Measurements from ENCODE around the gene LRRC37A2. TPM values are rescaled to one million over a fixed set of nuclear protein-coding genes. Genes with fewer than 3 reads are reported as not detected.
"Not testable (repeated sequence)": the region's sequence is repeated elsewhere in the genome, so short reads cannot be mapped to it uniquely, and the experiment has no call there.

LRRC37A2 gene
- total RNA-seq (1 to 10 TPM; 8.1 to 8.9 TPM), polyA plus RNA-seq (1 to 10 TPM; 2.3 to 2.7 TPM)
- long read RNA-seq, donor 1, partial matches to known transcripts: 5 of 6 reads
- long read RNA-seq, donor 1, other reads (novel, unspliced or antisense): 0 of 6 reads
- long read RNA-seq, donor 2, partial matches to known transcripts: 18 of 19 reads
- long read RNA-seq, donor 2, other reads (novel, unspliced or antisense): 0 of 19 reads
- long read RNA-seq, donor 3, transcript LRRC37A2-202 (6 exons, 3,082 nt): major isoform, 9 of 9 reads
- long read RNA-seq, donor 3, partial matches to known transcripts: 0 of 9 reads
- long read RNA-seq, donor 3, other reads (novel, unspliced or antisense): 0 of 9 reads
- long read RNA-seq, donor 4, transcript LRRC37A2-202 (6 exons, 3,082 nt): major isoform, 8 of 18 reads
- long read RNA-seq, donor 4, partial matches to known transcripts: 10 of 18 reads
- long read RNA-seq, donor 4, other reads (novel, unspliced or antisense): 0 of 18 reads
- long read RNA-seq, donor 5, transcript LRRC37A2-202 (6 exons, 3,082 nt): major isoform, 6 of 6 reads
- long read RNA-seq, donor 5, partial matches to known transcripts: 0 of 6 reads
- long read RNA-seq, donor 5, other reads (novel, unspliced or antisense): 0 of 6 reads

DNA sequence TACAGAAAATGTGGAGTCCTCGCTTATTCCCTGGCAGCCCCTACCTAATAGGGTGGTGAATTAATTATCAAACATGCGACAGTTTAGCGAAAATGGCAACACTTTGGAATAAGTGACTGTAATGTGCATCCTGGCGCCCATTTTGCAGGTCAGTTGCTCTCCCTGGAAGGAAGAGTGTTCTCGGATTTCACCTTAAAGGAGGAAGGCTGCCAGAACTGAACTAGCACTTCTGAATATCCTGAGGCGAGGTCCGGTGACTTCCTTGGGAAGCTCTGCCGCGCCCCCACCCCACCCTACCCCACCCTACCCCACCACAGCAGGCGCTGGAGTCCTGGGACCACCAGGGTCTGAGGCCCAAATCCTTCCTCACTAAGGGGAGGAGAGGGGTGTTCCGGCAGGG, at the start of gene LRRC37A2:
TSS of gene LRRC37A2 (plus strand) at position 301 of the 400 bp plus-strand sequence. CDS start 245 bp downstream, outside the sequence.
- H3K9me3 ChIP-seq (ENCODE audit: control insufficient read depth in 4 of 4, insufficient read depth in 3 of 4, low read length in 3 of 4); DNase-seq; H3K27ac ChIP-seq (ENCODE audit: low read depth in 1 of 2, low read length in 1 of 2); H3K36me3 ChIP-seq (ENCODE audit: control insufficient read depth in 4 of 4, insufficient read depth in 4 of 4, low read length in 4 of 4); H3K4me3 ChIP-seq; H3K9ac ChIP-seq (ENCODE audit: insufficient read depth in 1 of 2, low read length in 2 of 2); ATAC-seq (ENCODE audit: insufficient read depth, low FRiP score); H3K27me3 ChIP-seq (ENCODE audit: control insufficient read depth in 3 of 3, insufficient read depth in 3 of 3, low read length in 2 of 3); H3K4me1 ChIP-seq (ENCODE audit: control insufficient read depth in 5 of 5, insufficient read depth in 5 of 5, low read length in 5 of 5): not testable (repeated sequence)
- 96 to 99% methylated on average over 3 of the region's 11 CpGs for WGBS, 2 donors

DNA sequence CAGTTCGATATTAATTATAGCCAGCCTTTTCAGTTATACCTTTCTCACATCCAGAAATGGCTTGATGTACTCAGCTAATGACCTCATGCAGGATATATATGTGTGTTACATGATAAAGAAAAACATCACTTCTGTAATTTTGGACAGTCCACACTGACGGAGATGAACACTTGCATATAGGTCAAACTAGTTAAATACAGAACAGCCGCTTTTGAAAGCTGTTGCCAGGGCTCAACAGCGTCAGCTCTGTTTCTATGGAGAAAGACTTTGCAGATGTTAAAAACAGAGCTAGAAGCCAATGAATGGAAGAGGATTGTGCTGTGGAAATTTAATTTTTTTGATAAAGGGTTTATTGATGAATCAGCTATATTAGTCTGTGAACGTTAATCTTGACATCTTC, 44.6 kb upstream of the LRRC37A2 start:
- H3K27me3 ChIP-seq (ENCODE audit: control insufficient read depth in 3 of 3, insufficient read depth in 3 of 3, low read length in 2 of 3); H3K27ac ChIP-seq (ENCODE audit: low read depth in 1 of 2, low read length in 1 of 2); H3K4me1 ChIP-seq (ENCODE audit: control insufficient read depth in 5 of 5, insufficient read depth in 5 of 5, low read length in 5 of 5); ATAC-seq (ENCODE audit: insufficient read depth, low FRiP score); H3K36me3 ChIP-seq (ENCODE audit: control insufficient read depth in 4 of 4, insufficient read depth in 4 of 4, low read length in 4 of 4); H3K9ac ChIP-seq (ENCODE audit: insufficient read depth in 1 of 2, low read length in 2 of 2); H3K4me3 ChIP-seq; H3K9me3 ChIP-seq (ENCODE audit: control insufficient read depth in 4 of 4, insufficient read depth in 3 of 4, low read length in 3 of 4); DNase-seq: not testable (repeated sequence)
- WGBS, 2 donors: 94% methylated on average over 3 of the region's 5 CpGs; no CpG with 5 or more reads in 1 of the 2 donors

DNA sequence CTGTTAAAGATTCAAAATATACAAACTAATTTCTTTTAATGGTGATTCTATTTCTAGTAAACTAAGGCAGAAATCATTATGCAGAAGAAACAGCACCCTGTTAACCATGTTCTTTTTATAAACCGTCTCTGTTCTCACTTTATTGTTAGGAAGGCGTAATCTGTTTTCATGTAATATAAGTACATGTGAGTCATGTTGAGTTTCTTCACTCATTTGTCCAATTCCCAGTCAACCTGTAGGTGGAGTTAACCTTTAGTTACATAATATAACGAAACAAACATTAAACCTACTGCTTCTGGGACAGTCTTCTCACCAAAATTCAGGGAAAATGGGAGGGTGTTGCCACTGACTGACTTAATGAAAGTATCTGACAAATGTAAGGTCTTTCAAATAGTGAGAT, 37.8 kb upstream of the LRRC37A2 start:
- H3K36me3 ChIP-seq (ENCODE audit: control insufficient read depth in 4 of 4, insufficient read depth in 4 of 4, low read length in 4 of 4); ATAC-seq (ENCODE audit: insufficient read depth, low FRiP score); H3K9ac ChIP-seq (ENCODE audit: insufficient read depth in 1 of 2, low read length in 2 of 2); H3K27me3 ChIP-seq (ENCODE audit: control insufficient read depth in 3 of 3, insufficient read depth in 3 of 3, low read length in 2 of 3); DNase-seq; H3K4me1 ChIP-seq (ENCODE audit: control insufficient read depth in 5 of 5, insufficient read depth in 5 of 5, low read length in 5 of 5); H3K9me3 ChIP-seq (ENCODE audit: control insufficient read depth in 4 of 4, insufficient read depth in 3 of 4, low read length in 3 of 4); H3K4me3 ChIP-seq; H3K27ac ChIP-seq (ENCODE audit: low read depth in 1 of 2, low read length in 1 of 2): not testable (repeated sequence)
- WGBS, 2 donors: 86% methylated on average over 1 of the region's 3 CpGs; no CpG with 5 or more reads in 1 of the 2 donors

DNA sequence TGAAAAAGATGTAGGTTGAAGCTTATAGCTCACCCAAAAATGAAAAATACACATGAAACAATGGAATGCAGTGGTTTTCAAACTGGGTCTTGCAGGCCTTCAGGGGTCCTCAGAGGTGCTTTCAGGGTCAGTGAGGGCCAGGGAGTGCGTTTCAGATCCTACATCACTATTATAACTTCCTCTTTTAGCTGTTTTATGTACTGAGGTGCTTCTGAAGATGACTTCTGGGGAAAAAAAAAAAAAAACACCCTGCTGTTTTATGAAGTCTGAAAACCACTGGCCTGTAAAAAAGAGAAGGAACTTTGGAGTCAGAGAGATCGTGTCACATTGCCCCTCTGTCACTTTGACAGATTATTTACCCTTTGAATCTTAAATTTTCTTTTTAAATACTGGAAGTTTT, 36.7 kb upstream of the LRRC37A2 start:
- not testable (repeated sequence) for H3K4me1 ChIP-seq (ENCODE audit: control insufficient read depth in 5 of 5, insufficient read depth in 5 of 5, low read length in 5 of 5); H3K9me3 ChIP-seq (ENCODE audit: control insufficient read depth in 4 of 4, insufficient read depth in 3 of 4, low read length in 3 of 4); H3K36me3 ChIP-seq (ENCODE audit: control insufficient read depth in 4 of 4, insufficient read depth in 4 of 4, low read length in 4 of 4); H3K27ac ChIP-seq (ENCODE audit: low read depth in 1 of 2, low read length in 1 of 2); H3K27me3 ChIP-seq (ENCODE audit: control insufficient read depth in 3 of 3, insufficient read depth in 3 of 3, low read length in 2 of 3); DNase-seq; H3K9ac ChIP-seq (ENCODE audit: insufficient read depth in 1 of 2, low read length in 2 of 2); H3K4me3 ChIP-seq; ATAC-seq (ENCODE audit: insufficient read depth, low FRiP score)
- WGBS, 2 donors: 20% methylated on average over 1 of the region's 2 CpGs; no CpG with 5 or more reads in 1 of the 2 donors

DNA sequence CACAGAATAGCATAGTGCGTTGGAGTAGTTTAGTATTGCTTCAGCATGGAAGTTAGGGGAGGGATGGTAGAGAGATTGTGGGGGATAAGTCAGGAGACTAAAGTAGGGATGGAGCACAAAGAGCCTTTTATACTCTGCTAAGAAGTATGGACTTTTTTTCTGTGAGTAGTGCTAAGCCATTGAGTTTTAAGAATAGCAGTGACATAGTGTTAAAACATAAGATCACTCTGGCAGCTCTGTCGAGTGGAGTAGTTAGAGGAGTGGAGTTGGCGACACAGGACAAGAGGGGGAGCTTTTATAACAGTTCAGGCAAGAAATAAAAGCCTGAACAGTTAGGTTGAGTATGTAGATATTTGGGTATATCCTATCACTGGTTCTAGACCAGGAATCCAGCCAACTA, 33.4 kb upstream of the LRRC37A2 start:
- H3K4me3 ChIP-seq; DNase-seq; H3K36me3 ChIP-seq (ENCODE audit: control insufficient read depth in 4 of 4, insufficient read depth in 4 of 4, low read length in 4 of 4); H3K9ac ChIP-seq (ENCODE audit: insufficient read depth in 1 of 2, low read length in 2 of 2); H3K4me1 ChIP-seq (ENCODE audit: control insufficient read depth in 5 of 5, insufficient read depth in 5 of 5, low read length in 5 of 5); ATAC-seq (ENCODE audit: insufficient read depth, low FRiP score); H3K27ac ChIP-seq (ENCODE audit: low read depth in 1 of 2, low read length in 1 of 2); H3K27me3 ChIP-seq (ENCODE audit: control insufficient read depth in 3 of 3, insufficient read depth in 3 of 3, low read length in 2 of 3); H3K9me3 ChIP-seq (ENCODE audit: control insufficient read depth in 4 of 4, insufficient read depth in 3 of 4, low read length in 3 of 4): not testable (repeated sequence)
- WGBS, 2 donors: no CpG with 5 or more reads among the region's 3 CpGs

DNA sequence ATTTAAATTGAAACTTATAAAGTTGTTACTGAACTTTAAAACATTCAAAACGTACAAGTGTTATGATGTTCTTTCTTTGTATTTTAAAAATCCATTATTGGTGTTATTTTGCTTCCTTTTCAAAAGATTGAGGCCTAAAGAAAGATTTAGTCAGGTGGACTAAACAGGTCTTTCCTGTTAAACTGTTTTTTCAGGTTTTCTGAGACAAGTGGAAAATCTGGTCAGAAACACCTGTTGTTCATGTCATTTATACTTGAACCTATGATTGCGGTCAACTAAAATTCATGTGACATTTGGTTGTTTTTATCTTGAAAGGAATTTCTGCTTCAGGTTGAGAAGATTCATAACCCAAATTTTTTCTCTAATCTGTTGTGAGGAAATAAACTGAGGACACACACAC, 31.0 kb upstream of the LRRC37A2 start:
- DNase-seq; H3K27ac ChIP-seq (ENCODE audit: low read depth in 1 of 2, low read length in 1 of 2); H3K27me3 ChIP-seq (ENCODE audit: control insufficient read depth in 3 of 3, insufficient read depth in 3 of 3, low read length in 2 of 3); H3K9ac ChIP-seq (ENCODE audit: insufficient read depth in 1 of 2, low read length in 2 of 2); H3K36me3 ChIP-seq (ENCODE audit: control insufficient read depth in 4 of 4, insufficient read depth in 4 of 4, low read length in 4 of 4); H3K4me1 ChIP-seq (ENCODE audit: control insufficient read depth in 5 of 5, insufficient read depth in 5 of 5, low read length in 5 of 5); ATAC-seq (ENCODE audit: insufficient read depth, low FRiP score); H3K4me3 ChIP-seq; H3K9me3 ChIP-seq (ENCODE audit: control insufficient read depth in 4 of 4, insufficient read depth in 3 of 4, low read length in 3 of 4): not testable (repeated sequence)
- no CpG with 5 or more reads among the region's 2 CpGs for WGBS, 2 donors

DNA sequence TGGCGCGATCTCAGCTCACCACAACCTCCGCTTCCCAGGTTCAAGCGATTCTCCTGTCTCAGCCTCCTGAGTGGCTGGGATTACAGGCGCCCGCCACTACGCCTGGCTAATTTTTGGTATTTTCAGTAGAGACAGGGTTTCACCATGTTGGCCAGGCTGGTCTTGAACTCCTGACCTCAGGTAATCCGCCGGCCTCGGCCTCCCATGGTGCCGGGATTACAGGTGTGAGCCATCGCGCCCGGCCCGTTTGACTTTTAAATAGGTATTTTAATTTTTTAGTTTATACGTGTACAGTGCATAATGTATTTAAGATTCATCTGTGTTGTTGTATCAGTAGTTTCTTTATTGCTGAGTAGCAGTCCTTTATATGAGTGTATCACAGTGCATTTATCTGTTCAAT, 20.2 kb upstream of the LRRC37A2 start:
- not testable (repeated sequence) for H3K9ac ChIP-seq (ENCODE audit: insufficient read depth in 1 of 2, low read length in 2 of 2); H3K9me3 ChIP-seq (ENCODE audit: control insufficient read depth in 4 of 4, insufficient read depth in 3 of 4, low read length in 3 of 4); H3K27me3 ChIP-seq (ENCODE audit: control insufficient read depth in 3 of 3, insufficient read depth in 3 of 3, low read length in 2 of 3); ATAC-seq (ENCODE audit: insufficient read depth, low FRiP score); H3K27ac ChIP-seq (ENCODE audit: low read depth in 1 of 2, low read length in 1 of 2); H3K36me3 ChIP-seq (ENCODE audit: control insufficient read depth in 4 of 4, insufficient read depth in 4 of 4, low read length in 4 of 4); H3K4me3 ChIP-seq; H3K4me1 ChIP-seq (ENCODE audit: control insufficient read depth in 5 of 5, insufficient read depth in 5 of 5, low read length in 5 of 5)
- DNase-seq: peak in 1 of 3 donors; percentile 9
- 96 to 98% methylated on average over 11 of the region's 16 CpGs for WGBS, 2 donors

DNA sequence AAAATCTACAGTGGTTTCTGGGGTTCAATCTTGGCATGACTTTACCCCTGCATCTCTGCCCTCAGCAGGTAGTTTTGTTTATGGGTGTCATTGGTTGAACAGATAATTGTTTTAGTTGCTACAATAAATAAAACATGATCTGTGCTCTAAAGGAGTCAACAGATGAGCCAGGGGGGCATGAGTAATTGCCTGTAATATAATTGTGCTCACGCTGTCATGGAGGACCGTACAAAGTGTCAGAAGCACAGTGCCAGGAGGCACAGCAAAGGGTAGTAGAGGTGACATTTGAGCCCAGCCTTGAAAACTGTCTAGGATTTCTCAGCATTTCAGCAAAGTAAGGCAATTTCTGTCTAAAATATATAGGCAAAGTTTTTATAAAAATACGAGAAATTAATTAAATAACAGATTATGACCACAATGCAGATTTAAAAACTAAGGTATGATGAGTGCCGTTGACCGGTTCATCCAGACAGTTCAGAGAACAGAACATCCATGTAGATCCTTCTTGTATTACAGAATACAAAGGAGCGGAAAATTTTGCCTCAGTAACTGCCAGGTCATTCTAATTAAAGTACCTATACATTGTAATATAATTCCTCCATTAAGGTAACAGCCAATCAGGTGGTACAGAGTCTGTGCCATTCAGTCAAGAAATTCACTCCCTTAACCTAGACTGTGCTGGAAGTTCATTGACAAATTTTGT, 12.7 kb upstream of the LRRC37A2 start:
- not testable (repeated sequence) for H3K27ac ChIP-seq (ENCODE audit: low read depth in 1 of 2, low read length in 1 of 2); DNase-seq; H3K36me3 ChIP-seq (ENCODE audit: control insufficient read depth in 4 of 4, insufficient read depth in 4 of 4, low read length in 4 of 4); ATAC-seq (ENCODE audit: insufficient read depth, low FRiP score); H3K9me3 ChIP-seq (ENCODE audit: control insufficient read depth in 4 of 4, insufficient read depth in 3 of 4, low read length in 3 of 4); H3K9ac ChIP-seq (ENCODE audit: insufficient read depth in 1 of 2, low read length in 2 of 2); H3K4me1 ChIP-seq (ENCODE audit: control insufficient read depth in 5 of 5, insufficient read depth in 5 of 5, low read length in 5 of 5); H3K27me3 ChIP-seq (ENCODE audit: control insufficient read depth in 3 of 3, insufficient read depth in 3 of 3, low read length in 2 of 3); H3K4me3 ChIP-seq
- WGBS, 2 donors: no CpG with 5 or more reads among the region's 6 CpGs

Data from lung (tissue), 14 donors.